Ureter (tissue), 1 donor: ENCODE measurements around the gene OR7G2. TPM values are rescaled to one million over a fixed set of nuclear protein-coding genes. Genes with fewer than 3 reads are reported as not detected.

Experiments used
- DNase-seq: peaks from one replicate; pipeline ENCODE4 v3.0.0-alpha.2; 2020; ENCODE audit warnings: low spot score
- total RNA-seq: library from RNA; stranded (reverse); gene quantifications from one replicate; pipeline ENCODE4 v1.2.4, GENCODE V29; 2023
- donor health status: DM: yes; HTN: yes; CAD: no.

The OR7G2 gene
- total RNA-seq = not detected

DNA sequence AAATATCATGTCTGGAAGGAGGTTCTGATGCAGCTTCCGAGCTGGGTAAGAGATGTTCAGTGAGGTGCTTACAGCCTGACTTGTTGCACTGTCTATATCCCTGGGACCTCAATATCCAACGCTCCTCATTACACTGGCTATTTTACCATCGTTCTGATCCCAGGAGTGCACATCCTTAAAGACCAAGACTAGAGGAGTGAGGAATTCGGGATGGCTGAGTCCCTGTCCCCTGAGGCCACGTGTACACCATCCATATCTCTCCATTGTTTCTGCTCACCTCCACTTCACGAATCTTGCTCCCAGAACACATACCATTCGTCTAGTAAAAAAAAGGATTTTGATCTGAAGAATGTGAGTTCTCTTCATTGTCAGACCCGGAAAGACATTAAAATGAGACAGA is at the start of gene OR7G2:
Gene OR7G2 (minus strand): TSS at position 101 of the 400 bp plus-strand sequence. CDS start 4,232 bp downstream, outside the sequence.
- DNase-seq = no peak

DNA sequence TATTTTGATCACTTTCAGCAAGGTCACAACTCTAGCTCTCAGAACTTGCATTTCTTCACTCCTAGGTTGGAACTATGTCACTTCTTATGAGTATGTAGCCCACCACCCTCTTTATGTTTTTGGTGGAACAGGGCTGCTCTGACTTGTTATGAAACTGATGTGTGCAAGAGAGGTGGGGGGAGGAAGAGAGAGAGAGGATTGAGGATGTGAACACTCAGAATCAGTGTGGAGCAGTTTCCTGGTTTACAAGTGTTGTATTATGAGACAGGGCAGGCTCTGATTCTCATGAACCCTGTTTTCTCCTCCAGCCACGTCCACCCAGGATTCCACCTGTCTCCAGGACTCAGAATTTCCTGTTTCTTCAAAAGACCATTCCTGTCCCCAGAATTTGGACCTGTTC is 49.0 kb upstream of the OR7G2 start:
- no peak for DNase-seq

DNA sequence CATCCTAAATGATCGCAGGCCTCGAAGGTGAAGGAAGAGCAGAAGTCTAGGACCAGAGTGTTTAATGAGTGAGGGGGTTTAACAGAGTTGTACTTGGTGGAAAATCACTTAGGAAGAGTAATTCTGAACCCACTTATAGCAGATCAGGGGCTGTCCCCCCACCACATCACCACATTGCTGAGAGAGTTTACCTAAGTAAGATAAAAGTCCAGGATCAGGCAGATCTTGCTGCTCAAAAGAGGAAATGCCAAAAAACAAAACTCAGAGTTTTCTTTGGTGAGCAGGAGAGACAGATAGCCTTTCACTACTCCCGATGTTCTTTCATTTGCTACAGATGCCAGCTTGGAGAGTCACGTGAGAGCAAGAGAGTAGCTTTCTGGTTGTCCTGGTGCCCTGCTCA is 48.3 kb upstream of the OR7G2 start:
- DNase-seq = no peak

DNA sequence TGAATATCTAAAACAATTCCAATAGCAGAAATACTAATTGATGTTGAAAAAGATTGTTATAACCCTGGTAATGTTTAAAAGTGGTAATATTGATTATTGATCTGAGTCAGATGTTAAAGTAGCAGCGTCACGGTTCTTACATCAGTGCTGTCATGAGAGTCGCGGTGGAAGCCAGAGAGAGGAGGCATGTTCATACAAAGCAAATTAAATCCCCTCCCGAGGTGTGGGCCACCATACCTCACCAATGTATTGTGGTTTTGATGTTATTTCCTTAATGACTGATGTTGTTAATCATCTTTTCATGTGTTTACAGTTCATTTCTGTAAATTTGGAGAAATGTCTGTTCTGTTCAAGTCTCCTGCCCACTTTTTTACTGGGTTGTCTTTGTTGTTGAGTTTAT is 44.1 kb upstream of the OR7G2 start:
- DNase-seq = no peak

DNA sequence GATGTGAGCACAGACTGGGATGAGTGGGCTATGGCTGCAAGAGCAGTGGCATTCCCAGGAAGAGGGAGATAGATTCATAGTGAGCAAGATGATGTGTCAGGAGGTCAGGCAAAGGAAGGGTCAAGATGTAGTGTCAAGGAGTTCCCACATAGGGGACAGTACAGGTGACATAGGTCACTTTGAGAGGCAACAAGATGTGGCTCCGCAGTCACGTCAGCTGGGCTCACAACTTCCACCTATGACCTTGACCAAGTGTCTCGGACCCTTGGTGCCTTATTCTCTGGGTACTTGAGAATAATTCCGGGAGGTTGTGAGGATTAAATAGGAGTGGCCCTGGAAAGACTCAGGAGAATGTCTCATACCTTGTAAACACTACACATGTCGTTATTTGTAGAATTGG is 43.4 kb upstream of the OR7G2 start:
- no peak for DNase-seq

DNA sequence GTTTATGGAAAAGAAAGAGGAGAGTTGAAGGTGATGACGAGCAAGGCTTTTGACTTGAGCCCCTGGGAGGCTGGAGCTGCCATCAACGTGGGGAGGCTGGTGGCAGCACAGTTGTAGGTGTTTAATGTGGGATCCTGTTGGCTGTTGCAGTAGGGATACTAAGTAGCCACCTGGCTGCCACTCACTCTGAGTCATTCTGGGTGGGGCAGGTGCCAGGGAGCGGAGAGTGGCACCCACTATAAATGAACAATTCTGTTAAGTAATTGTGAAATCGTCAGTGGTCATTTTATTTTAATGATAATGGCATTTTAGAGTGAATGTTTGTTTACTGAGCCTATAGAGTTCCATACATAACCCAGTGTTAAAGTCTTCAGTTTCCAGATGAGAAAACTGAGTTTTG is 42.7 kb upstream of the OR7G2 start:
- DNase-seq = no peak

DNA sequence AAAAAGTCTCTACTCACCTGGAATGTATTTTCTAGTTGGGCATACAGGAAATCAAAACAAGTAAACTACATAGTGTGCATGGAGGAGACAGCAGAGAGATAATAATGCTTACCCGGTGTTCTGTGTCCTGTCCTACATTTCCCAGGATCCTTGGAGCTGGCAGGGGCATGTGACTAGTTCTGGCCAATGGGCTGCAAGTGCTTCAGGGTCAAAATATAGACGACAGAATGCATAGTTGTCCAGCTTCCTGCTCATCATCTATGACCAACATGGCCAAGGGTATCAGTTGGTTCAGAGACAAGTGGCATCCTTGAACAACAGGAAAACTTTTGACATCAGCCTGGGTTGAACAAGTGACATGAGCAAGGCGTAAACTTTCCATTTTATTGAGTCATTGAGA is 41.4 kb upstream of the OR7G2 start:
- no peak for DNase-seq

DNA sequence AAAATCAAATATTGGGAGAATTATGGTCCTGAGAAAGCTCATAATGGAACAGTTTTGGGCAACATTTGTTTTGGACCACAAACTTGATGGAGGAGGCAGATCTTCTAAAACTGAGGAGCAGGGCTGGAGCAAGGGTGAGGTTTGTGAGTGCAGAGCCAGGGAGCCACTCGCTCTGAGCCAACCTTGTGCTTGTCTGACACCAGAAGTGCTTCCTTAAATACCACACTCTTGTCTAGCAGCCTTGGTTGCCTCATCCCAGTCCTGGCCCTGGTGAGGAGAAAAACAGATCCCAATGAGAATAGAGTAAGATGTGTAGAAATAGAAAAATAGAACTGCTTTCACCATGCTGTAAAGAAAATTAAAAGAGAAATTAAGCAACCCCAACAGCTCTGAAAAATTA is 39.6 kb upstream of the OR7G2 start:
- no peak for DNase-seq

DNA sequence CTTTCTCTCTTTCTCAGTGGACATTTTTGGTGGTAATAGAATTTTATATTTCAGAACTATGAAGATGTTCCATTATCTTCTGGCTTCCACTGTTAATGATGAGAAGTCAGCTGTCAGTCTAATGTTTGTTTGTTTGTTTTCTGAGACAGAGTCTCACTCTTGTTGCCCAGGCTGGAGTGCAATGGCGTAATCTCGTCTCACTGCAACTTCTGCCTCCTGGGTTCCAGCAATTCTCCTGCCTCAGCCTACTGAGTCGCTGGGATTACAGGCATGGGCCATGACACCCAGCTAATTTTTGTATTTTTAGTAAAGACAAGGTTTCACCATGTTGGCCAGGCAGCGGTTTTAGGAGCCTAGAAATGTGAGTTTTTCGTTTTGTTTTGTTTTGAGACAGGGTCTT is 37.6 kb upstream of the OR7G2 start:
- DNase-seq = no peak

DNA sequence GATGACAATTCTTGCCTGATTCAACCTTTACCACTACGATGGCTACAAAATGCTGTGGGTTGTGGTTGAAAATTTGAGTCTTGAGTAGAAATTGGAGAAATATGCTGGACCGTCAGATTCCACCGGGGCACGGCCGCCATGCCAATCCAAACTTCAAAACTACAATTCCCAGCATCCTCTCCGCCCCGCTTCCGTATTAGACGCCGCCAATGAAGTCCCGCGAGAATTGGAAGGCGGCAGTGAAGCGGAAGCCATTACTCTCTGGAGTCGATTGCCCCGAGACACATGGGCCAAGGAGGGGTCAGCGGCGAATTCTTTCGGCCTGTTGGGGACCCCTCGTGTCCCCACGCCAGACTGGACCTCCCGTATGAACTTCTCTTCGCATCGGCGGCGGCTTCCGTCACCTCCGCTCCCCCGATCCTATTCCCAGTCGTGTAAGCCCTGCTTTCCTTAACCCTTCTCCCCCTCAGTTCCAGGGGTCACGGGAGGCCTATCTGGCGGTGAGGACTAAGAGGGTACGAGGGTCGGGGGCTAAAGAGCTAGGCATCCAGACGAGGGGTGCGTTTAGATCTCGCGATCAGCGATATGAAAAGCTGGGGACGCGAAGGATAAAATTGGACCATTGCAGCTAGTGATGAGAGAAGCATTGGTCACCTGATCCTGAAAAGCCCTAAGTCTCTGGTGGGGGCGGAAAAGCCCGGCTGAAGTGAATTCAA is 33.0 kb upstream of the OR7G2 start, which contains the start of gene ZNF317:
Gene ZNF317 (plus strand): TSS at position 239 of the 716 bp plus-strand sequence. CDS start 15,620 bp downstream, outside the sequence.
- peak; percentile 94 for DNase-seq

DNA sequence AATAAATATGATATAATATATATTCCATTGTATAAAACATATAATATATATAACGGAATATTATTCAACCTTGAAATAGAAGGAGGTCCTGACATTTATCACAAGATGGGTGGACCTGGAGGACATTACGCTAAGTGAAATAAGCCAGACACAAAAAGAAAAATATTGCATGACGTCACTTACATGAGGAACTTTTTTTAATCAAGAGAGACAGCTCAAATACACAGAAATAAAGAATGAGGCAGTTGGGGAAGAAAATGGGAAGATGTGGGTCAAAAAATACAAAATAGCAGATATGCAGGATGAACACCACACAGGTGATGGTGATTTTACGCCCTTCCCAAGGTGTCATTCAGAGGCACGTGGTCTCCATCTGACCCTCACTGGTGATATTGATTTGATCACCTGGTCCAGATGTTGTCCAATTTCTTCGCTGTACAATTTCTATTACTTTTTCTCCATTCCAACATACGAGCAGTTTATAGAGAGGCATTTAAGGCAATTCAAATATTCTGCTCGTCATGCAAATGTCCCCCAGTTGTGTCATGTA is 32.4 kb upstream of the OR7G2 start:
- DNase-seq = no peak

DNA sequence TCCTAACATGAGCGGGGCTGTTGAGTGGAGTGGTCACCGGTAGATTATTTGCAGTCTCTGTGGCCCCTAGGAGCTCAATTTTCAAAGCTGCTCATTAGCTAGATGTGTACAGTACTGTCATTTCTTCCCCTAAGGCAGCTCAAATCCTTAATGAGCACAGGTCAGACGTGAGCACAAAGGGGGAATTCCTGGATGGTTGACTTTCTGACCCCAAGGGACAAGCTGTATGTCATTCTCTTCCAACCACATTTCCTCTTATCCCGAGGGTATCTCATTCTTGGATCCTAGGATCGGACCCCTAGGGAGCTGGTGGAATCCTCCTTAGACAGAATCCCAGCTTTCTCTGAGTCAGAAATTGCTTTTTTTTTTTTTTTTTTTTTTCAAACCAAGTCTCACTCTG is 25.1 kb upstream of the OR7G2 start:
- no peak for DNase-seq

DNA sequence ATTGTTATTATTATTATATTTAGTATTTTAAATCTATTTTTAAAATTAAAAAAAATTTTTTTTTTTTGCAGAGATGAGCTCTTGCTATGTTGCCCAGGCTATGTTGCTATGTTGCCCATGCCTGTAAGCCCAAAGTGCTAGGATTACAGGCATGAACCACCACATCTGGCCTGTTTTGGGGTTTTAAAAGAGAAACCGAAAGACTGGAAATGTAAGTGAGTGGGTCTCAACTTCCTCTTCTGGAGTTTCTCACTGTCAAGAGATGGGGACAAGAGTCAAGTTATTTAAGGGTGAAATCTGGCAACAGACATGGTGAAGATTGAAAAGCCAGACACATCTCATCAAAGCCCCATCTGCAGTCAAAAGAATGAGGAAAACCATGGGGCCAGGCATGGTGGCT is 23.7 kb upstream of the OR7G2 start:
- no peak for DNase-seq

DNA sequence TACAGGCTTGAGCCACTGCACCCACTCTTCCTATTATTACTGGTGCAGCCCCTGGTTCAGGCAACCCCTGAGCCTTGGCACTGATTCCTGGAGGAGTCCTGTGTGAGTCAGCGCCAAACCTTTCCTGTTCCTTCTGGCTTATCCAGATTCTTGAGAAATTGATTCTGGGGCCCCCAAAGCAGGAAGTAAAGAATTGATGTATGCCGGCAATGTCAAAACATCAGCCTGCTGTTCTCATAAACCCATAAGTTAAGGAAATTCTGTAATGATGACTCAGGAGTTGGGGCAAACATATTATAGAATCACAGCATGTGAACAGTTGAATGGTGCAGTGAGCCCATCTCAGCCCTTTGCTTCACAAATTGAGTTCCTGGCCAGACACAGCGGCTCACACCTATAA is 20.9 kb upstream of the OR7G2 start:
- DNase-seq = no peak

DNA sequence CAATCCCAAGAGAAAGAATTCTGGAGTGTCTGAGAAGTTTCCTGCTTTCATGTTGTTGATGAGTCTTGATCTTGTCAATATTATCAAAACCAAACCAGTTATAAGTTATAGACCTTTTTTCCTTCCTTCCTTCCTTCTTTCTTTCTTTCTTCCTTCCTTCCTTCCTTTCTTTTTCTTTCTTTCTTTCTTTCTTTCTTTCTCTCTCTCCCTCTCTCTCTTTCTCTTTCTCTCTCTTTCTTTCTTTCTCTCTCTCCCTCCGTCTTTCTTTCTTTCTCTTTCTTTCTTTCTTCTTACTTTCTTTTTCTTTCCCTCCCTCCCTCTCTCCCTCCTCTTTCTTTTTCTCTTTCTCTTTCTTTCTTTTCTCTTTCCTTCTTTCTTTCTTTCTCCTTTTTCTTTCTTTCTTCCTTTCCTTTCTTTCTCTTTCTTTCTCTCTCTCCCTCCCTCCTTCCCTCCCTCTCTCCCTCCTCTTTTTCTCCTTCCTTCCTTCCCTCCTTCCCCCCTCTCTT is 19.7 kb upstream of the OR7G2 start, which contains the start of gene OR7G3:
Gene OR7G3 (minus strand): TSS at position 51 of the 506 bp plus-strand sequence. CDS start 0 bp downstream, at position 51.
- no peak for DNase-seq

DNA sequence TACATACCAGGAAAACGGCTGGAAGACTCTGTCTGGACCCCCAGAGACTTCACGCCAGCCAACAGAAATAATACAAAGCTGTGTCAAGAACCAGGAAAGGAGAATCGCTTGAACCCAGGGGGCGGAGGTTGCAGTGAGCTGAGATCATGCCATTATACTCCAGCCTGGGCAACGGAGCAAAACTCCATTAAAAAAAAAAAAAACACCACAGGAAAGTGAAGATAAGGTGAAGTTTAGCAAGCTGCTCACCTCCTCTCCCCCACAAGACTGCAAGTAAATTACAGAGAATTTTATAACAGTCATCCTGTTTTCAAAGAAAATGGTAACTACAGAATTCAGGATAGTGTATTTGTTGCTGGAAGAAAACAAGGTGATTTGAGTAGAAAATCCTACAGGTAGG is 9.3 kb upstream of the OR7G2 start:
- DNase-seq = no peak

DNA sequence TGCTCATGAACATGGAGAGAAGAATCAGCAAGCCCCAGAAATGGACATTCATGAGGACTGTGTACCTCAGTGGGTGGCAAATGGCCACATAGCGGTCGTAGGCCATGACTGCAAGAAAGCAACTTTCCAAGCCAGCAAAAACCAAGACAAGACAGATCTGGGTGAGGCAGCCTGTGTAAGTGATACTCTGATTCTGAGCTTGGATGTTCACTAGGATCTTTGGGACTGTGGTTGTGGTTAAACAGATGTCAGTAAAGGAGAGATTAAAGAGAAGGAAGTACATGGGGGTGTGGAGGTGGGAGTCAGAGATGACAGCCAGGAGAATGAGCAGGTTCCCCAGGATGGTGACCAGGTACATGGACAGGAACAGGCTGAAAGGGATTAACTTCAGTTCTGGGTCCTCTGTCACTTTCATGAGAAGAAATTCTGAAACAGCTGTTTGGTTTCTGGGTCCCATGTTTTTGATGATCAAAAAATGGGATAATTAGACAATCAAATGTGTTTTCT is 8.1 kb upstream of the OR7G2 start, which contains the start of gene OR7G1:
Gene OR7G1 (minus strand): TSS at position 457 of the 507 bp plus-strand sequence. CDS start 0 bp downstream, at position 457.
- no peak for DNase-seq

DNA sequence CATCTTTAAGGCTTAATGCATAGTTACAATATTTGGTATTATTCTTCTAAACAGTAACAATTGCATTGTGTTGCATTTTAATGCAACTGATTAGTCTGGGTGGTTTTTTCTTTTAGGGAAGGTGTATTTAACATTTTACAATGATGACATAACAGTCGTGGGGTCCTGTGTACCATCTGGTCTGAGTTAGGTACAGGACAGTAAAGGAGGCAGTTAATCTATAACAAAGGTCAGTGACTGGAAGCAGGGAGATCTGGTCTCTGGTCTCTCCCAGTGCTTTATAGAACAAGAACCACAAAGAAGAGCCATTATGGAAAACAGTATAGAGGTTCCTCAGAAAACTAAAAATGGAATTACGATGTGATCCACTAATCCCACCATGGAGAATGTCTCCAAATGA is 2.7 kb upstream of the OR7G2 start:
- DNase-seq = no peak

DNA sequence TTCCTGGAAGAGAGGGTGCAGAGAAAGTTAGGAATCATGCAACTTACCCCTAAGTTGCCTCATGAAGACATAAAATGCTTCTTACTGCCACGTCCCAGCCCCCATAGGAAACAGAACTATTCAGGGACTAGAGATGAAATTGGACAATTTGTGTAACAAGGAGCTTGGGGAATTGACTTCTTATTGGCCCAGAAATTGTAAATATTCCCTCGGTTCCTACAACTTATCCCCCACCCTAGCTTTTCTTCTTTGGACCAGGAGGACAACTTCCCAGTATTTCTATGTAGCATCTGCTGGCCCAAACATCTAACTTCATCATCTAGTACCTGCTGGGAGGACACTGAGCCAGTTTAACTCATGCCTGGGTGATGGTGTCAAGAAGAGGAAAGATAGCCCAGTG is 20.5 kb downstream of the OR7G2 start, which contains the start of gene OR1M1:
Gene OR1M1 (plus strand): TSS at position 301 of the 400 bp plus-strand sequence. CDS start 6,184 bp downstream, outside the sequence.
- DNase-seq = no peak

DNA sequence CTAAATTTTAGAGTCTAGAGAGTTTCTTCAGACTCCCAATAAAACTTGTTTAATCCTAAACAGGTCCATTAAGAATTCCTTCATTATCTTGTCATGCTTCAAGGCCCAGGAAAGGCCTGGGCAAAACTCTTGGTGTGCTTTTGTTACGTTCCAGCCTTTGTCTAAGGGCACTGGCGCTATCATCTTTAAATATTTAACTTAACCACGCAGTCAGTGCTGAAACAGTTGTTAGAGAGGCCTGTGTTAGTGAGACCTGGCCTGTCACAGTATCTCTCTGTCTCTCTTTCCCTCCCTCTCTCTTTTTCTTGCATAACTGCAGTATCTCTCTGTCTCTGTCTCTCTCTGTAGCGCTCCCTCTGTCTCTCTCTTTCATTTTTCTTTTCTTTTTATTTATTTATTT is 28.6 kb downstream of the OR7G2 start:
- no peak for DNase-seq

DNA sequence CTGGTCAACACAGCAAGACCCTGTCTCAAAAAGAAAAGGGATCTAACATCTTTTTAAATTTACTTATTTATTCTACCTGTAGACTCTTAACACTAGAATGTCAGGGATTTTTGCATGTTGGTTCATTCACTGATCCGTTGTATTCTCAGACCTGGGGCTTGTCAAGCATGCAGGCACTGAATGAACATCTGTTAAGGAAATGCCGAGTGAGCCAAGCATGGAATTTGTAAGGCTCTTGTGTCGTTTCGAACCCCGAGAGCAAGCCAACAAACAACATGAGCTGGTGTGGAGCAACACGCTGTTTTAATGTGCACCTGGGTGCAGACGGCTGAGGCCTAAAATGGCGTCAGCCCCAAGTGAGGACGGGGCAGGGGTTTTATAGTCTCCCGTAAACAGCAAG is 30.4 kb downstream of the OR7G2 start:
- no peak for DNase-seq

DNA sequence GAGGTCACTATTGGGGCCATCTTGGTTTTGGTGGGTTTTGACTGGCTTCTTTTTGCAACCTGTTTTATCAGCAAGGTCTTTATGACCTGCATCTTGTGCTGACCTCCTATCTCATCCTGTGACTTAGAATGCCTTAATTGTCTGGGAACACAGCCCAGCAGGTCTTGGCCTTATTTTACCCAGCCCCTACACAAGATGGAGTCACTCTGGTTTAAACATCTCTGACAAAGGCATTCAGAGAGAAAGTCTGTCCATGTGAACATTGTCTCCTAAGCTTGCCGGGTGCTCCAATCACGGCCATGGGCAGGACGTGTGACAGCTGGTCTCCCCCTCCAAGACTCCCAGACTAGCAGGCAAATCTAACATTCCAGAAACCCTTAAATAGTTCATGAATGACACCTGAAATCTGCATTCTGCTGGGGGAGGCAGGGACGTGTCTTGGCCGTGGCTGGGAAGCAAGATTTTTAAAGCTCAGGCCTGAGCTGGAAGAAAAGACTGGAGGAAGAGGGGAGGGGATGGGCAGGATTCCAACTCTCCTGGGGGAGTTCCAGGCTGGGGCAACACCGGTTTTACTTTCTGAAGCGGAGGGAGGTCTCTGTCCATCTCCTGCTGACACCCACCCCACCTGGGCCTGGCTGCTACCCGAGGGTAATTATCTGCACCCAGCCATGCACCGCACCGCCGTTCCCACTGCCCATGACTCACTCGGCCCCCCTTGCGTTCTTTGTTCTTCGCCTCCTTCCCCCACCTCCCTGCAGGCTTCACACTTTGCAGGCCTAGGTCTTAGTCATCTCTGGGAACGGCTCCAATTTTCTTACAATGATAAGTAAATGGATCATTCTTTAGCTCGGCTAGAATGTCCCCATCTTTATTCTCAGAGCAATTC is 32.0 kb downstream of the OR7G2 start:
- DNase-seq = peak; percentile 86
